Kidney capillary endothelial cell (primary cell): Measurements from ENCODE around the gene PREB.

Experiments used
- DNase-seq: peaks from one replicate; pipeline ENCODE4 v3.0.0-alpha.2; 2018; ENCODE audit warnings: low spot score

Gene PREB

GRCh38 chr2:27082773-27083409 is 51.5 kb downstream of the PREB start:
- no peak for DNase-seq

GRCh38 chr2:27081984-27082772 is 52.3 kb downstream of the PREB start:
- DNase-seq = no peak
